GM12873 (cell line): ENCODE results near the gene NFKBIE.
A peak's percentile ranks its signal among the peaks of the same experiment; 100 is the strongest.

Experiments
- TF ChIP-seq, protein P1 (sequence below): IDR thresholded peaks from 2 replicates; pipeline ENCODE4 v1.5.1; 2012; ENCODE audit warnings: low read depth, mild to moderate bottlenecking, moderate library complexity, low read length, control low read depth; ENCODE audit not compliant: insufficient read depth; ENCODE audit errors: missing control alignments

Gene NFKBIE

GRCh38 chr6:44248579-44248978, 16.8 kb downstream of the NFKBIE start:
- TF ChIP-seq, protein P1, sequence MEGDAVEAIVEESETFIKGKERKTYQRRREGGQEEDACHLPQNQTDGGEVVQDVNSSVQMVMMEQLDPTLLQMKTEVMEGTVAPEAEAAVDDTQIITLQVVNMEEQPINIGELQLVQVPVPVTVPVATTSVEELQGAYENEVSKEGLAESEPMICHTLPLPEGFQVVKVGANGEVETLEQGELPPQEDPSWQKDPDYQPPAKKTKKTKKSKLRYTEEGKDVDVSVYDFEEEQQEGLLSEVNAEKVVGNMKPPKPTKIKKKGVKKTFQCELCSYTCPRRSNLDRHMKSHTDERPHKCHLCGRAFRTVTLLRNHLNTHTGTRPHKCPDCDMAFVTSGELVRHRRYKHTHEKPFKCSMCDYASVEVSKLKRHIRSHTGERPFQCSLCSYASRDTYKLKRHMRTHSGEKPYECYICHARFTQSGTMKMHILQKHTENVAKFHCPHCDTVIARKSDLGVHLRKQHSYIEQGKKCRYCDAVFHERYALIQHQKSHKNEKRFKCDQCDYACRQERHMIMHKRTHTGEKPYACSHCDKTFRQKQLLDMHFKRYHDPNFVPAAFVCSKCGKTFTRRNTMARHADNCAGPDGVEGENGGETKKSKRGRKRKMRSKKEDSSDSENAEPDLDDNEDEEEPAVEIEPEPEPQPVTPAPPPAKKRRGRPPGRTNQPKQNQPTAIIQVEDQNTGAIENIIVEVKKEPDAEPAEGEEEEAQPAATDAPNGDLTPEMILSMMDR: no peak

- TF ChIP-seq, protein P1: no peak
Measured at GRCh38 chr6:44247338-44248302, 17.7 kb downstream of the NFKBIE start.

DNA sequence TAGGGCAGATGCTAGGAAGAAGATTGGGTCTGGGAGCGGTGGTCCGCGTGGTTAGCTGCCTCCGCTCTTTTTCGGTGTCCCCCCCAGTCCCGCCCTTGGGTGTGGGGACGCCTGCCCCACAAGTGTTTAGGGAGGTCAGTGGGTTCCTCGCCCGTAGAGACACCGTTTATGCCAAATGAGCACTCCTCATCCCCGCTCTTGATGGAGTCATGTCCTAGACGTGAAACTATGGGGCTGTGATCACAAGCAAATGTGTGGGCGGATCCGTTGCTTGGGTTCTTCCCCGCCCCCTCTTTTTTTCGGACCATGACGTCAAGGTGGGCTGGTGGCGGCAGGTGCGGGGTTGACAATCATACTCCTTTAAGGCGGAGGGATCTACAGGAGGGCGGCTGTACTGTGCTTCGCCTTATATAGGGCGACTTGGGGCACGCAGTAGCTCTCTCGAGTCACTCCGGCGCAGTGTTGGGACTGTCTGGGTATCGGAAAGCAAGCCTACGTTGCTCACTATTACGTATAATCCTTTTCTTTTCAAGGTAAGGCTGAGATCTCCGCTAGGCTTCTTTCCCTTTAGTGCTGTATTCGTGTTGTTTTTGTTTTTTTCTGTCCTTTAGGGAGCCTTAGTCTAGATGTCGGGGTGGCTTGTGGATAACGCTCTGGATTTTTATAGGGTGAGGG, 18.6 kb downstream of the NFKBIE start, which contains the start of gene HSP90AB1:
TSS of gene HSP90AB1 (plus strand) at position 439 of the 675 bp plus-strand sequence. CDS start 1,529 bp downstream, outside the sequence.
- TF ChIP-seq, protein P1: no peak

DNA sequence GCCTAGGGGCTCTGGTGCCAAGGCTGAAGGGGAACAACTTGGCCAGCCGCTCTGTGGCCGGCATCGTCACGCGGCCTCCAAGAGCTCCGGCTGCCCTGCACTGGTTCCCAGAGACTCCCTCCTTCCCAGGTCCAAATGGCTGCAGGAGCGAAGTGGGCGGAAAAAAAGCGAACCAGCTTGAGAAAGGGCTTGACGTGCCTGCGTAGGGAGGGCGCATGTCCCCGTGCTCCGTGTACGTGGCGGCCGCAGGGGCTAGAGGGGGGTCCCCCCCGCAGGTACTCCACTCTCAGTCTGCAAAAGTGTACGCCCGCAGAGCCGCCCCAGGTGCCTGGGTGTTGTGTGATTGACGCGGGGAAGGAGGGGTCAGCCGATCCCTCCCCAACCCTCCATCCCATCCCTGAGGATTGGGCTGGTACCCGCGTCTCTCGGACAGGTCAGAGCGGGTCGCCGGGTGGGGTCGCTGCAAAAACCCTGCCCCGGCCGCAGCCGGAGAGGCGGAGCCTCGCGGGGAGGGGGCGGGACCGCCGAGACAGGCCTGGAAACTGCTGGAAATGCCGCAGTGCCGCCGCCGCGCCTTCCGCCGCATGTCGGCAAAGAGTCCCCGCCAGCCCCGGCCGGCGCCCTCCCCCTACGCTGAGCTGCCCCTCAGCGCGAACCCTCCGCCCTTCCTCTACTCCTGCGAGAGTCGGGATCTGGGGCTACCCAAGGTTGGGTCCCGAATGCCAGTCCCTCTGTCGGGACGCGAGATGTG, 19.3 kb downstream of the NFKBIE start:
- TF ChIP-seq, protein P1: peak; percentile 32

DNA sequence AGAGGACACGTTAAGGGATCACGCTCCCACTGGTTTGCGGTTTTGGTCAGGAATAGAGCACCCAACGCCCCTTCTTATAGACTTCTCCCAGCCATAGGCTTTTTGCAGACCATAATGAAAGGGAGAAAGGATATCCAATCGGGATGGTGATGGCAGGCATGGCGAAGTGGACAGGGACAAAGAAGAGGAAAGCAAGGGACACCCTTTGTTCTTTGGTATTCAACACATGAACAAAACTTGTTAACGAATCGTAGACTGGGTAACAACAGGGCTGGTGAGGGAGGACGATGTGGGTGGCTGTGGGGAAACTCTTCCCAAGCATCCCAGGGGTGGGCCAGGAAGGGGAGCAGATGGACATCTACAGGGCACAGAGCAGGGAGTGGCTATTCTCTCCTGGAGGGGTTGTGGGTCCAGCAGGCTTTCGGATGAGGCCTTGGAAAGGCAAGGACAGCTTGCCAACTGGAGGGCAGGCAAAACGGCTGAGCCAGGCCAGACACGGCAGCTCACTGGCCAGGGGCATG, 19.9 kb downstream of the NFKBIE start:
- TF ChIP-seq, protein P1: no peak

DNA sequence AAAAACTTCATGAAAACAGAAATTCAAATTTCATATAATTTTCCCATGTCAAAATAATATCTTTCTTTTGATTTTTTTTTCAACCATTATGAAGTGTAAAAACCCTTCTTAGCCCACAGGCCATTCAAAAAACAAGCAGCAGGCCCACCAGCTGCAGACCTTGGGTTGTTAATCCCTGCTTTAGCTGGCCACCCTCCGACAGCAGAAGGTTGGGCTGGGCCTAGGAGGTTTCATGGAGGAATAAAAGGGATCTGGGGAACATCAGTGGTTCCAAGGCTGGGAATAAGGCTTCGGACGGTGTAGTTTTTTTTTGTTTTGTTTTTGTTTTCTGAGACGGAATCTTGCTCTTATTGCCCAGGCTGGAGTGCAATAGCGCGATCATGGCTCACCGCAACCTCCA, 22.0 kb downstream of the NFKBIE start:
- TF ChIP-seq, protein P1: no peak
